Hepatic stellate cell (primary cell): Measurements from ENCODE around the gene B4GAT1.
"Not testable (repeated sequence)": the region's sequence is repeated elsewhere in the genome, so short reads cannot be mapped to it uniquely, and the experiment has no call there.

Experiments
- DNase-seq: peaks from one replicate; pipeline ENCODE4 v3.0.0; 2011; ENCODE audit warnings: low spot score

B4GAT1 gene

DNA sequence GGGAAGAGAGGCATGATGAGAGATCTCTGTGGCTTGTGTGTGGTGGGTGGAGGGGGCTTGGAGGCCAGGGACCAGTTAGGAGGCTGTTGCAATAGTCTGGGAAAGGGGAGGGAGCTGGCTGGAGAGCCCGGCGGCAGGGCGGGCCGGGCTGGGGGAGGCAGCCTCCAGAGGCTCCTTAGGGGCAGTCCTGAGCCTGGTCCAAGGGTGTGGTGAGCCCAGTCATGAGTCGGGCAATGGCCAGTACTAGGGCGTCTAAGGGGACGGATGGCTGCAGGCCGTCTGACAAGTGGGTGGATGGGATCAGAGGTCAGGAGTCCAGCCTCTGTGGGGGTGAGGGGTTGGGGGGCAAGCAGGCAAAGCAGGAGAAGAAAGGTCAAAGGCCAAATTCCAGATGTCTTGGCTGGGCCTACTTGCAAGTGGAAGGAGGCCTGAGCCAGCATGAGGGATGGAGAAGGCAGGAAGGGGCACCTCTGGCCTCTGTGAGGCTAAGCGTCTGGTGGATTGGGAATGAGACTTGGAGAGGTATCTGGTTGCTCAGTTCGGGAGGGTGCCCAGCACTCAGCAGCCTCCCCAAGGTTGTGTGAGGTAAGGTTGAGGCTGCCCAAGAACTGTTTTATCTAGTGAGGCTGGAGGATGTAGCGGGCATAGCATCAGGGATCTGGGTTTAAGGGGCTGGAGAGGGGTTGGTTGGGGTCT is 24.5 kb downstream of the B4GAT1 start:
- DNase-seq, result no peak

DNA sequence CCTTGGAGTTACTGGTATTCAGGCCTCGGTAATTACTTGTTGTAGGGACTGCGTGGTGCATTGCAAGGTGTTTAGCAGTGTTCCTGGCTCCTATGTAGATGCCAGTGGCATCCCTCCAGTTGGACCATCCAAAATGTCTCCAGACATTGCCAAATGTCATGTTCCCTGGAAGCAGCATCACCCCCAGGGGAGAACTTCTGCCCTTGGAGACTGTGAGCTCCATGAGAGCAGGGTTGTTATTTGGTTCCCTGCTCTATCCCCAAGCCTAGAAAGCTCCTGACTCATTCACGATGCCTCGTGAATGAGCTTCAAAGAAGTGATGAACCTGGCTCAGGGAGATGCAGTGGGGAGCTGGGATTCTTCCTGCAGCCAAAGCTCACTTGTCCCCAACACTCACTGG is 25.8 kb downstream of the B4GAT1 start:
- no peak for DNase-seq

- not testable (repeated sequence) for DNase-seq
Observed at GRCh38 chr11:66320748-66321147, 26.7 kb downstream of the B4GAT1 start.

DNA sequence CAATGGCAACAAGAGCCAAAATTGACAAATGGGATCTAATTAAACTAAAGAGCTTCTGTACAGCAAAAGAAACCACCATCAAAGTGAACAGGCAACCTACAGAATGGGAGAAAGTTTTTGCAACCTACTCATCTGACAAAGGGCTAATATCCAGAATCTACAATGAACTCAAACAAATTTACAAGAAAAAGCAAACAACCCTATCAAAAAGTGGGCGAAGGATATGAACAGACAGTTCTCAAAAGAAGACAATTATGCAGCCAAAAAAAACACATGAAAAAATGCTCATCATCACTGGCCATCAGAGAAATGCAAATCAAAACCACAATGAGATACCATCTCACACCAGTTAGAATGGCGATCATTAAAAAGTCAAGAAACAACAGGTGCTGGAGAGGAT is 27.1 kb downstream of the B4GAT1 start:
- not testable (repeated sequence) for DNase-seq

- no peak for DNase-seq
Observed at GRCh38 chr11:66318600-66318970, 28.8 kb downstream of the B4GAT1 start.

GRCh38 chr11:66317723-66318599 is 29.5 kb downstream of the B4GAT1 start:
- peak; percentile 64 for DNase-seq

GRCh38 chr11:66317322-66317722 is 30.1 kb downstream of the B4GAT1 start:
- peak; percentile 82 for DNase-seq

DNA sequence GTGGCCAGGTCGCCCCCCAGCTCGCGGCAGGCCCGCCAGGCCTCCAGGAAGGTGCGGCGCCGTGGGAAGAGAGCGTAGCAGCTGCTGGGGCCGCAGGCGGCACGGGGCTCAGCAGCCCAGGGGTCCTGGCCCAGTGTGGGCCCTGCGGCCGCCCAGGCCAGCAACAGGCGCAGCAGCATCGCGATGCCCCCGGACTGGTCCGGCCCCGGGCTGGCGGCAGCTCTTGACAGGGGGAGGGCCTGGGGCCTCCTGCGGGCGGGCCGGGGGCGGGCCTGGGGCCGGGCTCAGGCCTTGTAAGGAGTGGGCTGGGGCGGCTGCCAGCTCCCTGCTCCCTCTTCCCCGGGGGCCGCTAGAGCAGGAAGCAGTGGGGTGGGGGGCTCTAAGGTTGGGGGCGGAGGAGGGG is 30.6 kb downstream of the B4GAT1 start, which contains the start of gene CD248:
CD248 (minus strand) TSS at position 196 of the 403 bp plus-strand sequence; CDS start at position 179, 17 bp downstream.
- peak; percentile 79 for DNase-seq

GRCh38 chr11:66315921-66316811 is 31.3 kb downstream of the B4GAT1 start:
- no peak for DNase-seq

GRCh38 chr11:66315498-66315885 is 31.9 kb downstream of the B4GAT1 start:
- DNase-seq, result no peak

GRCh38 chr11:66314561-66315497 is 32.6 kb downstream of the B4GAT1 start:
- no peak for DNase-seq

- no peak for DNase-seq
Observed at GRCh38 chr11:66314186-66314501, 33.3 kb downstream of the B4GAT1 start.

- peak; percentile 47 for DNase-seq
Observed at GRCh38 chr11:66313321-66314185, 33.9 kb downstream of the B4GAT1 start.

GRCh38 chr11:66312549-66313320 is 34.7 kb downstream of the B4GAT1 start:
- DNase-seq, result peak; percentile 97

- DNase-seq, result peak; percentile 85
Observed at GRCh38 chr11:66311965-66312548, 35.4 kb downstream of the B4GAT1 start.

DNA sequence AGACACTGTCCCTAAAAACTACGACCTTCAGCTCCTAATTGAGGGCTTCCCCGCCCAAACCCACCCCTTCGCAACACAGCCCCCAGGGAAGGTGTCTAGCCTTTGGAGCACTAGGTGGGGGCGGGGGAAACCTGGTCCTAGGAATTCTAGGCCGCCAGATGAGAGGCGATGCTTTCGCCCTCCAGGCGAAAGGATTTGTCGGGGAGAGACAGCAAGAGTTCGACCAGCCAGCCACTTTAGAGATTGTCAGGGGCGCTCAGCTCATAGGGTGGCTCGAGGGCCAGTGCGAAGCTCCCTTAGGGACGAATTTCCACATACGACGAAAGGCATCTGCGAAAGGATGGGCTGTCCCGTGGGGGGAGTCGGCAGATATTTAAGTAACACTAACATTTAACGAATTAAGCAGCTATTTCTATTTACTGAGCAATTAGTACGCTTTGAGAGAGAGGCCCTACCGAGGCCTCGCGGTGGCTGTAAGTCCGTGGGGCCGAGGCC is 35.9 kb downstream of the B4GAT1 start:
- no peak for DNase-seq

DNA sequence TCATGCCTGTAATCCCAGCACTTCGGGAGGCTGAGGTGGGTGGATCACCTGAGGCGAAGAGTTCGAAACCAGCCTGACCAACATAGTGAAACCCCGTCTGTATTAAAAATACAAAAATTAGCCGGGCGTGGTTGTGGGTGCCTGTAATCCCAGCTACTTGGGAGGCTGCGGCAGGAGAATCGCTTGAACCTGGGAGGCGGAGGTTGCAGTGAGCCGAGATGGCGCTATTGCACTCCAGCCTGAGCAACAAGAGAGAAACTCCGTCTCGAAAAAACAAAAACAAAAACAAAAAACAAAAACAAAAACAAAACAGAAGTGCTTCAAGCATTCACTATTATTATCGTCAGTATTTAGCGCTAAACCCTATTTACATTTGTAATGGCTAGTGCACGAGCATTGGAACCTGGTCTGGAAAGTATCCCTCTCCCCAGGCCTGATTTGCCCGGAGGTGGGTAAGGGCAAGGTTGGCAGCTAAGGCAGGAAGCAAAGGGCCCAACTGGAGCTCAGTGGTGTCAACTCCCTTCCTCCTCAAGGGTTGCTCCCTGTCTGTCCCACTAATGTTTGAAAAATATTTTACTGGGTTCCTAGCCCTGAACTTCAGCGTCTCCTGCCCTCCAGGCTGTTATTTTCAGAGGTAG is 36.5 kb downstream of the B4GAT1 start:
- not testable (repeated sequence) for DNase-seq

DNA sequence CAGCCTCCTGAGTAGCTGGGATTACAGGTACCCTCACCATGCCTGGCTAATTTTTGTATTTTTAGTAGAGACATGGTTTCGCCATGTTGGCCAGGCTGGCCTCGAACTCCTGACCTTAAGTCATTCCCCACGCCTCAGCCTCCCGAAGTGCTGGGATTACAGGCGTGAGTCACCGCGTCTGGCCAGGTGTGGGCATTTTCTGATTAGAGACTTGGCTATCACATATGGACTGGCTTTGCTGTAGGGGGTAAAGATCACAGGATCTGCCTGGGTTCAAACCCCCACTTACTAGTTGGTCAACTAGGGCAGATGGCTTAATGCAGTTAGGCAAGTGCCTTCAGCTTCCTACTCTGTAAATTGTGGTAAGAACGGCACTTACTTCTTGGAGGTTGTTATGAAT is 37.1 kb downstream of the B4GAT1 start:
- DNase-seq, result no peak
